ENCODE measurements around the gene CABYR.

DNA sequence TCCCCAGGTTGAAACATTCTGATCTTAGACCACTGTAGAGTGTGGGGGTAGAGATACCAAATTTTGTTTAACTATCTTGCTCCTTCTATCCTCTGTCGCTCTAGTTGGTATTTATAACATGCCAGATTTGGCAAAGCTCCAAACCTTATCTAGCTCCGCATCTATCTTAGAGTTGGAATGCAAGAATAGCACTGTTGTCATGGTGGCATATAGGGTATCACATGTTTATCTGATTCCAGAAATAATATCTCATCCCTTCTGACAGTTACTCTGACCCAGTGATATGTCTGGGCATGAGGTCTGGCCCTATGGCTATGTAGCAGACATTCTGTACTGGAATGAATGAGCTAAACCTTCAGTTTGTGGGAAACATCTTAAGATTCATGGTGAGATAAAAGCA, 51.7 kb downstream of the CABYR start:
- TF ChIP-seq, protein P1, sequence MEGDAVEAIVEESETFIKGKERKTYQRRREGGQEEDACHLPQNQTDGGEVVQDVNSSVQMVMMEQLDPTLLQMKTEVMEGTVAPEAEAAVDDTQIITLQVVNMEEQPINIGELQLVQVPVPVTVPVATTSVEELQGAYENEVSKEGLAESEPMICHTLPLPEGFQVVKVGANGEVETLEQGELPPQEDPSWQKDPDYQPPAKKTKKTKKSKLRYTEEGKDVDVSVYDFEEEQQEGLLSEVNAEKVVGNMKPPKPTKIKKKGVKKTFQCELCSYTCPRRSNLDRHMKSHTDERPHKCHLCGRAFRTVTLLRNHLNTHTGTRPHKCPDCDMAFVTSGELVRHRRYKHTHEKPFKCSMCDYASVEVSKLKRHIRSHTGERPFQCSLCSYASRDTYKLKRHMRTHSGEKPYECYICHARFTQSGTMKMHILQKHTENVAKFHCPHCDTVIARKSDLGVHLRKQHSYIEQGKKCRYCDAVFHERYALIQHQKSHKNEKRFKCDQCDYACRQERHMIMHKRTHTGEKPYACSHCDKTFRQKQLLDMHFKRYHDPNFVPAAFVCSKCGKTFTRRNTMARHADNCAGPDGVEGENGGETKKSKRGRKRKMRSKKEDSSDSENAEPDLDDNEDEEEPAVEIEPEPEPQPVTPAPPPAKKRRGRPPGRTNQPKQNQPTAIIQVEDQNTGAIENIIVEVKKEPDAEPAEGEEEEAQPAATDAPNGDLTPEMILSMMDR (IDR thresholded peaks at IDR 0.05), result no peak
- no peak for TF ChIP-seq POLR2A (IDR thresholded peaks at IDR 0.05)
